ENCODE data around the gene TMEM184B. TPM values are rescaled to one million over a fixed set of nuclear protein-coding genes. Genes with fewer than 3 reads are reported as not detected.
"Not testable (repeated sequence)": the region's sequence is repeated elsewhere in the genome, so short reads cannot be mapped to it uniquely, and the experiment has no call there.

TMEM184B gene
- total RNA-seq, 4 donors from 2014 or later = 52.0 to 108 (median 64.9) TPM

DNA sequence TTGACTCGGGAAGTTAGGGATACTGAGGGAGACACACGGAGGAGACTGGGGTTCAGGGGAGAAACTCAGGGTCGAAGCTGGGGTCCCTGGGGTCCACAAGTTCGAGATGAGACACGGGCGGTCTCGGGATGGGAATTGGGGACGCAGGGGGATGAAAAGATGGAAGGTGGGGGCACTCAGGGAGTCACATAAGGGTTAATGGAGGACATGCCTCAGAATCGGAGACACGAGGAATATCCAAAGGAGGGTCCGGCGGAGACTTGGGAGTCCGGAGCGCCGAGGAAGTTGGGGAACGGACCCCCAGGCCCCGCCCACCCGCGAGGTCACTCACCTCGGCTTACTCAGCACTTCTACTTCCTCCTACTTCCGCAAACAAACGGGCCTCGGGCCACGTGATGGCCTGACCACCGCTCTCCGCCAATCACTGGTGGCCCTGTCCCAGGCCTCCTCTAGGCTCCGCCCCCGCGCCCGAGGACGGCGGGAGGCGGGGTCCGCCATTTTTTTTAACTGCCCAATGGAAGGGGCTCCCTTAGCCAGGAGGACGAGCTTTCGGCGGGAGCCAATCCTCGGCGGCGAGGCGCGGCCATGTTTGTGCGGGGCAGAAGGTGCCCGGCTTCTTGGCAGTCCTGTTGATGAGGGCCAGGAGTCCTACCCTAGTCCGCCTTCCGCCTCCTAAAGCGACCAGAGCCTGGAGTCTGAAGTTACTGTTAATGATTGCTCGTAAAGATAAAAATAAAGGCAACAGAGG lies 91.2 kb downstream of the TMEM184B start, which contains the start of gene PLA2G6:
Gene PLA2G6 (minus strand): TSS at position 378 of the 748 bp plus-strand sequence. CDS start 12,404 bp downstream, outside the sequence.
- Histone ChIP-seq H3K27ac (peak within 1 kb of the TSS; percentile 59 to 88 (median 86)), H3K9me3 (no peaks in the 10 kb centered on the region), H3K36me3 (no peaks in the 10 kb centered on the region), H3K4me3 (peak within 1 kb of the TSS; percentile 49 to 64), H3K4me1 (peaks cover 0 to 39% (median 11%) of the 10 kb centered on the region in 3 donors), H3K27me3 (no peaks in the 10 kb centered on the region)
- peak; percentile 98 for ATAC-seq
- TF ChIP-seq EP300 (IDR thresholded peaks at IDR 0.05) (no peak), POLR2AphosphoS5 (IDR thresholded peaks at IDR 0.05) (peak; percentile 4), POLR2A (IDR thresholded peaks at IDR 0.05) (peak in 1 of 2 donors; percentile 42)
- 0 to 2% methylated on average over 16 of the region's 48 CpGs for WGBS, 2 donors (ENCODE audit: low coverage in 1 of 2)

DNA sequence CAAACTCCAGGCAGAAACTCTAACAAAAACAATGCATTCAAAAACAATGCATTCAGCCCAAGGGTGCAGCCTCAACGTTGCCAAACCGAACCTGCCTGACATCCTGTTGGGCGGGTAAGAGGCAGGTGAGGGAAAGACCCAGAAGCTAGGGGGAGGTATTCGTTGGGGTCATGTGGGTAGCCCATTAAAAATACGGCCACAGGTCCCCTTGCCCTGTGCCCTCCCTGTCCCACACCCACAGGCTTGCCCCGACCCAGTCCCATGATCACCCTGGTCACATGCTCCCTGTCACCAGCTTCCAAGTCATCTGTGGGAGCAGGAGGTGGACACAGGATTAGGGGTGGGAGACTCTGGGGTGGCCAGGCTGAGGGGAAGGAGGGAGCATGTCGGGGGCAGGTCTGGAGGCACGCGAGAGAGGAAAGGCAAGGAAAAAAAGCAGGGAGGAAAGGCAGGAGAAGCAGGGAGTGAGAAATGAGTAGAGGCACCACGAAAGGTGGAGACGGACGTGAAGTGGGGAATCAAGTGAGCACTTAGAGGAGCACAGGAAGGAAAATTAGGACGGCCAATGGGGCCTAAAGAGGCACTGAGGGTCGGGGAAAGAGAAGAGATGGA lies 91.9 kb downstream of the TMEM184B start:
- peaks cover 0 to 46% (median 16%) of the 10 kb centered on the region in 3 donors for H3K4me1 ChIP-seq
- H3K4me3 ChIP-seq = peak overlapping the region; percentile 49 to 64

DNA sequence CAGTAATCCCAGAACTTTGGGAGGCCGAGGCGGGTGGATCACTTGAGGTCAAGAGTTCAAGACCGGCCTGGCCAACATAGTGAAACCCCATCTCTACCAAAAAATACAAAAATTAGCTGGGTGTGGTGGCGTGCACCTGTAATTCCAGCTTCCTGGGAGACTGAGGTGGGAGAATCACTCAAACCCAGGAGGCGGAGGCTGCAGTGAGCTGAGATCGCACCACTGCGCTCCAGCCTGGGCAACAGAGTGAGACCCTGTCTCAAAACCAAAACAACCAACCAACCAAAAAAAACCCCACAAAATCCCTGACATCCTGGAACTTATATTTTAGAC lies 94.2 kb downstream of the TMEM184B start:
- H3K4me1 ChIP-seq = peaks cover 0 to 60% (median 23%) of the 10 kb centered on the region in 3 donors
- not testable (repeated sequence) for H3K27me3 ChIP-seq, H3K4me3 ChIP-seq, H3K36me3 ChIP-seq, H3K9me3 ChIP-seq, ATAC-seq
- peak overlapping the region in 3 of 4 donors; percentile 75 to 87 (median 83) for H3K27ac ChIP-seq
- 96% methylated on average over 4 of the region's 7 CpGs; no CpG with 5 or more reads in 1 of the 2 donors for WGBS, 2 donors (ENCODE audit: low coverage in 1 of 2)

More for the DNA sequence above, 91.9 kb downstream of the TMEM184B start:
- Histone ChIP-seq H3K36me3 (no peaks in the 10 kb centered on the region), H3K9me3 (no peaks in the 10 kb centered on the region), H3K27ac (peak overlapping the region; percentile 59 to 88 (median 86)), H3K27me3 (no peaks in the 10 kb centered on the region)
- TF ChIP-seq, protein P1, sequence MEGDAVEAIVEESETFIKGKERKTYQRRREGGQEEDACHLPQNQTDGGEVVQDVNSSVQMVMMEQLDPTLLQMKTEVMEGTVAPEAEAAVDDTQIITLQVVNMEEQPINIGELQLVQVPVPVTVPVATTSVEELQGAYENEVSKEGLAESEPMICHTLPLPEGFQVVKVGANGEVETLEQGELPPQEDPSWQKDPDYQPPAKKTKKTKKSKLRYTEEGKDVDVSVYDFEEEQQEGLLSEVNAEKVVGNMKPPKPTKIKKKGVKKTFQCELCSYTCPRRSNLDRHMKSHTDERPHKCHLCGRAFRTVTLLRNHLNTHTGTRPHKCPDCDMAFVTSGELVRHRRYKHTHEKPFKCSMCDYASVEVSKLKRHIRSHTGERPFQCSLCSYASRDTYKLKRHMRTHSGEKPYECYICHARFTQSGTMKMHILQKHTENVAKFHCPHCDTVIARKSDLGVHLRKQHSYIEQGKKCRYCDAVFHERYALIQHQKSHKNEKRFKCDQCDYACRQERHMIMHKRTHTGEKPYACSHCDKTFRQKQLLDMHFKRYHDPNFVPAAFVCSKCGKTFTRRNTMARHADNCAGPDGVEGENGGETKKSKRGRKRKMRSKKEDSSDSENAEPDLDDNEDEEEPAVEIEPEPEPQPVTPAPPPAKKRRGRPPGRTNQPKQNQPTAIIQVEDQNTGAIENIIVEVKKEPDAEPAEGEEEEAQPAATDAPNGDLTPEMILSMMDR (IDR thresholded peaks at IDR 0.05) = no peak
- TF ChIP-seq POLR2AphosphoS5 (IDR thresholded peaks at IDR 0.05) = no peak
- no peak for TF ChIP-seq EP300 (IDR thresholded peaks at IDR 0.05)
- WGBS, 2 donors (ENCODE audit: low coverage in 1 of 2) = 13 to 20% methylated on average over 10 to 14 of the region's 14 CpGs
- no peak for ATAC-seq

DNA sequence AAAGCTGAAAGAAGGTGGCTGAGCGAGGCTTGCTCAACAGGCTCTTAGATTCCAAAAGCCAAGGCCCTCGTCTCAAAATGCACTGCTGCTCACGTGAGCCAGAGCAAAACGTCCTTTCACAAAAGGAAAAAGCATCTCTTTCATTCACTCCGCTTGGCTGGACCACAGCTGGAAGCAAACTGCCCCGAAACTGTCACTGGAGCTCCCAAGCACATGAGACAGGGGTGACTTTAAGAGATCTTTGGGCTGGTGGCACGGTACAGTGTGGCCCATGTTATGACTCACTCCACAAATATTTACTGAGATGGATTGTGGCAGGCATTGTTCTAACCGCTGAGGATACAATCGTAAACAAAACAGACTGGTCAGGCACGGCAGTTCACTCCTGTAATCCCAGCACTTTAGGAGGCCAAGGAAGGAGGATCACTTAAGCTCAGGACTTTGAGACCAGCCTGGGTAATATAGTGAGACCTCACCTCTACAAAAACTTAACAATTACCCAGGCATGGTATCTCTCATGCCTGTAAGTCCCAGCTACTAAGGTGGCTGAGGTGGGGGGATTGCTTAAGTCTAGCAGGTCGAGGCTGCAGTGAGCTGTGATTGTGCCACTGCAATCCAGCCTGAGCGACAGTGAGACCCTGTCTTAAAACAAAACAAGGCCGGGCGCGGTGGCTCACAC lies 94.7 kb downstream of the TMEM184B start:
- Histone ChIP-seq H3K4me1 (peaks cover 0 to 65% (median 23%) of the 10 kb centered on the region in 3 donors), H3K27me3 (no peaks in the 10 kb centered on the region), H3K9me3 (no peaks in the 10 kb centered on the region), H3K27ac (peak overlapping the region; percentile 55 to 87 (median 79)), H3K36me3 (no peaks in the 10 kb centered on the region), H3K4me3 (no peak overlapping the region)
- WGBS, 2 donors (ENCODE audit: low coverage in 1 of 2) = 10 to 46% methylated on average over 3 to 12 of the region's 15 CpGs
- no peak for TF ChIP-seq EP300 (IDR thresholded peaks at IDR 0.05)
- no peak for TF ChIP-seq POLR2A (IDR thresholded peaks at IDR 0.05)
- peak; percentile 4 for TF ChIP-seq POLR2AphosphoS5 (IDR thresholded peaks at IDR 0.05)
- peak; percentile 20 for ATAC-seq

DNA sequence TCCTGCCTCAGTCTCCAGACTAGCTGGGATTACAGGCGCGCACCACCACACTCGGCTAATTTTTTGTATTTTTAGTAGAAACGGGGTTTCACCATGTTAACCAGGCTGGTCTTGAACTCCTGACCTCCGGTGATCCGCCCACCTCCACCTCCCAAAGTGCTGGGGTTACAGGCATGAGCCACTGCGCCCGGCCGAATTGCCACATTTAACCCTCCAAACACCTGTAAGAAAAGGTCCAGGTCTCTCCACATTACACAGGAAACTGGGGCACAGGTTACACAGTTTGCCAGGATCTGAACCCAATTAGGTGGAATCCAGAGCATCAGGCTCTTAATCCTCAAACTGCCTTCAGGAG lies 95.3 kb downstream of the TMEM184B start:
- 77% methylated on average over 5 of the region's 9 CpGs; no CpG with 5 or more reads in 1 of the 2 donors for WGBS, 2 donors (ENCODE audit: low coverage in 1 of 2)
- not testable (repeated sequence) for ATAC-seq
- peaks cover 0 to 70% (median 23%) of the 10 kb centered on the region in 3 donors for H3K4me1 ChIP-seq

DNA sequence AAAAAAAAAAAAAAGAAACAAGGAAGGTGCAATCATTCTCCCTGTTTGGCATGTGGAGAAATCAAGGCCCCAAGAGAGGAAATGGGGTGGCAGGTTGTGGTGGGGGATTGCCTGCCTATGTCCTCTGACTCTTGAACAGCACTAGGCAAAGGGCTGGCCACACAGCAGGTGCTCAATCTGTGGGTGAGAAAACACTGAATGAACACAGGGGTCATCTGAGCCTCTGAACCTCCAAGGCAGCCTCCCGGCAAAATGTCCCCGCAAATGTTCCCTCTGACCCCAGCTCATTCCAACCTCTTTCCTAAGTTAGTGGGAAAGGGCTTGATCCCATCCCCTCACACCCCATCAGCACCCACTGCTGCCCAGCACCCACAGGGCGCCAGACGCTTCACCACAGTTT lies 95.8 kb downstream of the TMEM184B start:
- no peak for ATAC-seq
- TF ChIP-seq POLR2A (IDR thresholded peaks at IDR 0.05) (no peak), POLR2AphosphoS5 (IDR thresholded peaks at IDR 0.05) (no peak), EP300 (IDR thresholded peaks at IDR 0.05) (no peak)
- TF ChIP-seq, protein P1 (IDR thresholded peaks at IDR 0.05) = no peak
- H3K27me3 ChIP-seq = no peaks in the 10 kb centered on the region
- no peaks in the 10 kb centered on the region for H3K36me3 ChIP-seq
- WGBS, 2 donors (ENCODE audit: low coverage in 1 of 2) = 87 to 88% methylated on average over 2 to 4 of the region's 4 CpGs
- H3K27ac ChIP-seq = peak overlapping the region; percentile 55 to 87 (median 79)
- H3K9me3 ChIP-seq = no peaks in the 10 kb centered on the region
- no peak overlapping the region for H3K4me3 ChIP-seq
- H3K4me1 ChIP-seq = peaks cover 0 to 75% (median 23%) of the 10 kb centered on the region in 3 donors

More for the DNA sequence above, 95.3 kb downstream of the TMEM184B start:
- not testable (repeated sequence) for H3K9me3 ChIP-seq, H3K36me3 ChIP-seq, H3K4me3 ChIP-seq, H3K27me3 ChIP-seq
- H3K27ac ChIP-seq = peak overlapping the region; percentile 55 to 87 (median 79)

All from gastroesophageal sphincter (tissue), 4 donors.